HepG2 (cell line): ENCODE results near the gene TMC8. TPM values are rescaled to one million over a fixed set of nuclear protein-coding genes. Genes with fewer than 3 reads are reported as not detected.

ENCODE experiments used
- ATAC-seq: fragments of 200-7000 bp; cut with Tn5 transposase; 3 replicates; pipeline ENCODE4 v1.9.1; 2020; ENCODE audit warnings: mild to moderate bottlenecking, moderate library complexity
- BruUV-seq: library from RNA; stranded (reverse); fragments of 400-500 nt; replicated peaks from 2 replicates; lab custom pipeline; 2021; lab: Mats Ljungman, UMichigan
- CTCF ChIA-PET: fragments of 300-600 bp; formaldehyde crosslinking; extraction: SDS; loops from one replicate; lab custom pipeline; 2021; ENCODE audit warnings: low total read pairs, inconsistent platforms, low intra/inter-chr PET ratio; lab: Yijun Ruan, JAX
- POLR2A ChIA-PET: fragments of 350-600 bp; sonication (Branson Sonifier 250); formaldehyde crosslinking; loops from one replicate; lab custom pipeline; 2020; ENCODE audit warnings: antibody characterized with exemption, inconsistent platforms; lab: Yijun Ruan, JAX
- DNase-seq: peaks from one replicate; pipeline ENCODE4 v3.0.0-alpha.2; 2015; ENCODE audit warnings: low spot score
- FAIRE-seq: peaks from 3 replicates; lab custom pipeline; 2011; peaks lifted over from hg19 to GRCh38; lab: Jason Lieb, UNC
- H2AFZ ChIP-seq: one replicate; pipeline ENCODE4 v1.6.1; 2011; ENCODE audit warnings: low read length, inconsistent platforms
- H3K27ac ChIP-seq: fragments of 300-600 bp; 3 replicates; pipeline ENCODE4 v1.8.0; 2011; ENCODE audit warnings: mixed run types, mild to moderate bottlenecking, mixed read lengths, low read length, inconsistent platforms; ENCODE audit not compliant: insufficient read depth; ENCODE audit errors: extremely low read length
- H3K27me3 ChIP-seq, 2 experiments: fragments of 200-600 bp in 1 of 2; 2 replicates in 1 of 2; 3 replicates in 1 of 2; pipeline versions ENCODE4 v1.6.0 to v1.8.0; 2011; ENCODE audit warnings: low read length in 2 of 2, mild to moderate bottlenecking in 2 of 2, moderate library complexity in 2 of 2, inconsistent platforms in 1 of 2; ENCODE audit not compliant: insufficient read depth in 2 of 2, control insufficient read depth in 1 of 2
- H3K36me3 ChIP-seq, 2 experiments: fragments of 200-600 bp in 1 of 2; replicated peaks in 1 of 2; 2 replicates in 1 of 2; 3 replicates in 1 of 2; pipeline versions ENCODE4 v1.5.1 to v1.8.0; 2011; ENCODE audit warnings: low read length in 2 of 2, inconsistent platforms in 1 of 2; ENCODE audit not compliant: insufficient read depth in 2 of 2, control insufficient read depth in 1 of 2
- H3K4me1 ChIP-seq: 2 replicates; pipeline ENCODE4 v1.5.1; 2012; ENCODE audit warnings: low read length, inconsistent platforms; ENCODE audit not compliant: insufficient read depth
- H3K4me2 ChIP-seq: 2 replicates; pipeline ENCODE4 v1.6.0; 2011; ENCODE audit warnings: low read depth, low read length, inconsistent platforms
- H3K4me3 ChIP-seq, 3 experiments: fragments of 200-600 bp in 1 of 3; sonication (generic), shearing (Covaris generic) in 1 of 3; replicated peaks in 1 of 3; 2 replicates each; pipeline ENCODE4 v1.5.1; 2011 to 2016; ENCODE audit warnings: low read length in 3 of 3, inconsistent platforms in 2 of 3, low read depth in 2 of 3, mild to moderate bottlenecking in 2 of 3, control low read depth in 1 of 3, mixed read lengths in 1 of 3; ENCODE audit not compliant: insufficient read depth in 1 of 3
- H3K79me2 ChIP-seq: one replicate; pipeline ENCODE4 v1.6.1; 2011; ENCODE audit warnings: low read length, inconsistent platforms; ENCODE audit not compliant: insufficient read depth
- H3K9ac ChIP-seq: 2 replicates; pipeline ENCODE4 v1.6.0; 2011; ENCODE audit warnings: mild to moderate bottlenecking, low read depth, low read length, inconsistent platforms; ENCODE audit not compliant: insufficient read depth
- H3K9me3 ChIP-seq: 2 replicates; pipeline ENCODE4 v1.5.1; 2012; ENCODE audit warnings: mild to moderate bottlenecking, low read length
- H4K20me1 ChIP-seq: 2 replicates; pipeline ENCODE4 v1.6.0; 2011; ENCODE audit warnings: inconsistent platforms, mild to moderate bottlenecking, low read length, moderate library complexity; ENCODE audit not compliant: insufficient read depth
- ARID4A ChIP-seq: sonication (generic); formaldehyde crosslinking; IDR thresholded peaks from 2 replicates; pipeline ENCODE4 v1.5.0; 2020; ENCODE audit warnings: mild to moderate bottlenecking, missing genetic modification reagents, borderline replicate concordance
- DNMT1 ChIP-seq: sonication (generic); formaldehyde crosslinking; IDR thresholded peaks from 2 replicates; pipeline ENCODE4 v1.5.1; 2020; ENCODE audit warnings: mild to moderate bottlenecking, missing genetic modification reagents
- EHMT2 ChIP-seq: fragments of 200-600 bp; sonication (generic); IDR thresholded peaks from 2 replicates; pipeline ENCODE4 v1.7.0; 2017; ENCODE audit warnings: antibody characterized with exemption, low read depth, low read length, borderline replicate concordance
- FOXA1 ChIP-seq, 2 experiments: fragments of 450-650 bp in 1 of 2; sonication (generic) in 1 of 2; formaldehyde crosslinking in 1 of 2; IDR thresholded peaks; 2 replicates each; pipeline versions ENCODE4 v1.4.0 to v1.6.1; 2016 to 2020; ENCODE audit warnings: missing genetic modification reagents in 1 of 2
- FOXK2 ChIP-seq: fragments of 450-650 bp; IDR thresholded peaks from 2 replicates; pipeline ENCODE4 v1.6.1; 2016
- FOXP4 ChIP-seq: sonication (generic); formaldehyde crosslinking; IDR thresholded peaks from 2 replicates; pipeline ENCODE4 v1.4.0; 2020; ENCODE audit warnings: missing genetic modification reagents
- HNRNPK ChIP-seq: fragments of 200-400 bp; formaldehyde crosslinking; IDR thresholded peaks from 2 replicates; pipeline ENCODE4 v1.6.1; 2018; ENCODE audit warnings: low read length, low read depth, moderate library complexity, mild to moderate bottlenecking; ENCODE audit not compliant: poor library complexity, severe bottlenecking
- MIER2 ChIP-seq: IDR thresholded peaks from 2 replicates; pipeline ENCODE4 v1.6.1; 2016; ENCODE audit warnings: missing biosample characterization, missing genetic modification reagents
- POLR2A ChIP-seq, 2 experiments: IDR thresholded peaks; 2 replicates each; pipeline ENCODE4 v1.6.1; 2011; ENCODE audit warnings: low read depth in 2 of 2, low read length in 2 of 2, mild to moderate bottlenecking in 1 of 2, moderate library complexity in 1 of 2; ENCODE audit not compliant: insufficient read depth in 1 of 2
- ZIK1 ChIP-seq: sonication (generic); formaldehyde crosslinking; IDR thresholded peaks from 2 replicates; pipeline ENCODE4 v1.5.0; 2020; ENCODE audit warnings: mild to moderate bottlenecking, low read depth, missing genetic modification reagents, borderline replicate concordance
- ZNF253 ChIP-seq: sonication (generic); formaldehyde crosslinking; IDR thresholded peaks from 2 replicates; pipeline ENCODE4 v1.8.0; 2022; ENCODE audit warnings: mild to moderate bottlenecking, missing genetic modification reagents, borderline replicate concordance
- ZNF549 ChIP-seq: sonication (generic); formaldehyde crosslinking; IDR thresholded peaks from 2 replicates; pipeline ENCODE4 v1.5.0; 2020; ENCODE audit warnings: missing genetic modification reagents
- ZNF576 ChIP-seq: sonication (generic); formaldehyde crosslinking; IDR thresholded peaks from 2 replicates; pipeline ENCODE4 v1.4.0; 2020; ENCODE audit warnings: mild to moderate bottlenecking, missing genetic modification reagents
- ZNF768 ChIP-seq: sonication (generic); formaldehyde crosslinking; IDR thresholded peaks from 2 replicates; pipeline ENCODE4 v1.4.0; 2020; ENCODE audit warnings: missing genetic modification reagents
- WGBS: methylation state at CpG from one replicate; pipeline ENCODE4 v1.1.6; 2017; ENCODE audit warnings: low lambda C conversion rate; 5-methylcytosine and 5-hydroxymethylcytosine counted together
- in situ Hi-C: cut with HindIII; loops from 2 replicates; pipeline ENCODE4 v1.10.0; 2017; ENCODE audit warnings: low pct_unique_long_range_greater_than_20kb; ENCODE audit not compliant: extremely low pct_ligation_motif_present
- intact Hi-C: fragments of 100-400 bp; cut with micrococcal nuclease; formaldehyde crosslinking; loops from one replicate; pipeline ENCODE4 v1.10.0; 2022; ENCODE audit not compliant: unreplicated experiment
- polyA plus RNA-seq, 8 experiments: library from polyadenylated mRNA; depleted of rRNA in 3 of 8; stranded (reverse) in 7 of 8; unstranded in 1 of 8; fragments of >200 nt; fragmentation: Illumina TruSeq in 4 of 8; extraction: Trizol in 4 of 8; gene quantifications; 2 replicates each; pipeline versions ENCODE4 v1.2.1 to v1.2.3, GENCODE V29; 2011 to 2016; ENCODE audit warnings: low read depth in 4 of 8, missing spikeins in 1 of 8, mixed read lengths in 1 of 8; ENCODE audit not compliant: insufficient read depth in 1 of 8
- total RNA-seq, 5 experiments: library from RNA; depleted of rRNA; stranded (reverse); fragments of >200 nt; fragmentation: Illumina TruSeq; extraction: Trizol; gene quantifications; 2 replicates each; pipeline ENCODE4 v1.2.3, GENCODE V29; 2016; ENCODE audit warnings: low read depth in 1 of 5

TMC8 gene
- total and polyA plus RNA-seq, 2 of the 13 experiments (the other 11 are each of a cell fraction or from before 2014, with no cell fraction given): 0.53 to 7.8 TPM

- in situ Hi-C loops (no loop called here), intact Hi-C loops (no loop called here)
- no peak for FAIRE-seq
- WGBS: 94% methylated on average over 6 of the region's 6 CpGs
- POLR2A ChIA-PET: no interaction called here
- DNase-seq: no peak
- H3K4me3 ChIP-seq: no peak overlapping the region
- ATAC-seq: no peak
- no peaks in the 10 kb centered on the region for H3K27me3 ChIP-seq
- CTCF ChIA-PET: no interaction called here
- H3K4me1 ChIP-seq: no peaks in the 10 kb centered on the region
- H3K36me3 ChIP-seq: peaks cover 30 to 72% of the 10 kb centered on the region in 2 experiments
- no peaks in the 10 kb centered on the region for H3K9me3 ChIP-seq
- H3K79me2 ChIP-seq: no peaks in the 10 kb centered on the region
- H2AFZ ChIP-seq: no peak overlapping the region
- no peaks in the 10 kb centered on the region for H4K20me1 ChIP-seq
- no peak overlapping the region for H3K27ac ChIP-seq
- TF ChIP-seq POLR2A (IDR thresholded peaks at IDR 0.05; ENCODE audit: insufficient read depth in 1 of 2, low read depth in 2 of 2, low read length in 2 of 2) (no peak), EHMT2 (no peak), ZNF253 (CRISPR knock-in tag) (no peak), MIER2 (CRISPR knock-in tag) (no peak), ARID4A (no peak), HNRNPK (no peak), FOXA1 (IDR thresholded peaks at IDR 0.05) (no peak), FOXA1 (CRISPR knock-in tag; IDR thresholded peaks at IDR 0.05) (no peak), DNMT1 (CRISPR knock-in tag) (no peak), ZNF576 (CRISPR knock-in tag) (no peak), ZNF768 (CRISPR knock-in tag) (no peak), FOXK2 (no peak), ZNF549 (no peak), ZIK1 (no peak), FOXP4 (CRISPR knock-in tag) (no peak)
- BruUV-seq: no TSS peak
- no peak overlapping the region for H3K4me2 ChIP-seq
- no peak overlapping the region for H3K9ac ChIP-seq
These were observed 37.7 kb upstream of the TMC8 start for GRCh38 chr17:78092794-78093324.
